Testis (tissue), 2 donors: ENCODE data around the gene GPATCH8.

Source experiments
- CTCF ChIP-seq, 3 experiments: fragments of 450-650 bp in 2 of 3; fragments of 200-600 bp in 1 of 3; sonication (generic) in 1 of 3; IDR thresholded peaks; one replicate each; pipeline ENCODE4 v1.5.1; 2016 to 2019; ENCODE audit warnings: antibody characterized with exemption in 3 of 3, mild to moderate bottlenecking in 2 of 3, moderate library complexity in 1 of 3
- POLR2A ChIP-seq: fragments of 450-650 bp; IDR thresholded peaks from one replicate; pipeline ENCODE4 v1.6.1; 2017; ENCODE audit warnings: antibody characterized with exemption, mild to moderate bottlenecking, moderate library complexity

- no peak for TF ChIP-seq POLR2A
- no peak for TF ChIP-seq CTCF (IDR thresholded peaks at IDR 0.05)
Observed at GRCh38 chr17:44530896-44531418, 27.8 kb upstream of the GPATCH8 start.
